ENCODE data around the gene PTH1R.

DNA sequence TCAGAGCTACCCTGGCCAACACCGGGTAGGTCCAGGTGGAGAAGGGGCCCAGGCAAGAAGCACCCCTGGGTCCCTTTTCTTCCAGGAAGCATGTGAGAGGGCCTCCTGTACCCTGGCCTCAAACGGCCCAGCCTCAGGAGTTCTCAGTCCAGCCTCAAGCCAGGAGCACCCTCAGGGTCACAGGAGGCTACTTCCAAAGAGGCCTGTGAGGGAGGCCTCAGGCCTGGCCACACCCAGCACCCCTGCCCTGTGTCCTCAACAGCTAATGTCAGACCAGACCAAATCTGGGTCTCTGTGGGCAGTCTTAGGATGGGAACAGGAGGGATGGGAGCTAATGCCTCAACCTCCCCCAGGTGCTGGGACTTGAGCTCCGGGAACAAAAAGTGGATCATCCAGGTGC is 23.5 kb downstream of the PTH1R start:
- TF ChIP-seq, protein P1, sequence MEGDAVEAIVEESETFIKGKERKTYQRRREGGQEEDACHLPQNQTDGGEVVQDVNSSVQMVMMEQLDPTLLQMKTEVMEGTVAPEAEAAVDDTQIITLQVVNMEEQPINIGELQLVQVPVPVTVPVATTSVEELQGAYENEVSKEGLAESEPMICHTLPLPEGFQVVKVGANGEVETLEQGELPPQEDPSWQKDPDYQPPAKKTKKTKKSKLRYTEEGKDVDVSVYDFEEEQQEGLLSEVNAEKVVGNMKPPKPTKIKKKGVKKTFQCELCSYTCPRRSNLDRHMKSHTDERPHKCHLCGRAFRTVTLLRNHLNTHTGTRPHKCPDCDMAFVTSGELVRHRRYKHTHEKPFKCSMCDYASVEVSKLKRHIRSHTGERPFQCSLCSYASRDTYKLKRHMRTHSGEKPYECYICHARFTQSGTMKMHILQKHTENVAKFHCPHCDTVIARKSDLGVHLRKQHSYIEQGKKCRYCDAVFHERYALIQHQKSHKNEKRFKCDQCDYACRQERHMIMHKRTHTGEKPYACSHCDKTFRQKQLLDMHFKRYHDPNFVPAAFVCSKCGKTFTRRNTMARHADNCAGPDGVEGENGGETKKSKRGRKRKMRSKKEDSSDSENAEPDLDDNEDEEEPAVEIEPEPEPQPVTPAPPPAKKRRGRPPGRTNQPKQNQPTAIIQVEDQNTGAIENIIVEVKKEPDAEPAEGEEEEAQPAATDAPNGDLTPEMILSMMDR (IDR thresholded peaks at IDR 0.05) = no peak
- TF ChIP-seq POLR2A (IDR thresholded peaks at IDR 0.05) = no peak
